SIG-M5 (cell line): ENCODE measurements around the gene INVS.
"Not testable (repeated sequence)": the region's sequence is repeated elsewhere in the genome, so short reads cannot be mapped to it uniquely, and the experiment has no call there.

Experiments
- DNase-seq: peaks from one replicate; lab custom pipeline; 2025; lab: John Stamatoyannopoulos, UW

The INVS gene

GRCh38 chr9:100322954-100323536, 224.0 kb downstream of the INVS start:
- no peak for DNase-seq

- no peak for DNase-seq
These were observed 225.7 kb downstream of the INVS start for GRCh38 chr9:100324594-100325200.

GRCh38 chr9:100338736-100339135, 239.7 kb downstream of the INVS start:
- not testable (repeated sequence) for DNase-seq

- no peak for DNase-seq
These were observed 241.2 kb downstream of the INVS start for GRCh38 chr9:100340224-100340623.

- DNase-seq = no peak
These were observed 242.8 kb downstream of the INVS start for GRCh38 chr9:100341889-100342288.

GRCh38 chr9:100346836-100347235, 247.8 kb downstream of the INVS start:
- DNase-seq = no peak

- DNase-seq = no peak
These were observed 251.1 kb downstream of the INVS start for GRCh38 chr9:100350188-100350587.
